Keratinocyte (primary cell): Measurements from ENCODE around the gene ACOXL. TPM values are rescaled to one million over a fixed set of nuclear protein-coding genes. Genes with fewer than 3 reads are reported as not detected.
"Not testable (repeated sequence)": the region's sequence is repeated elsewhere in the genome, so short reads cannot be mapped to it uniquely, and the experiment has no call there.

Source experiments
- DNase-seq: peaks from one replicate; pipeline ENCODE4 v3.0.0-alpha.2; 2011; ENCODE audit warnings: low read depth, missing footprints, low spot score
- FAIRE-seq: peaks from 2 replicates; lab custom pipeline; 2011; peaks lifted over from hg19 to GRCh38; lab: Jason Lieb, UNC
- H2AFZ ChIP-seq: 2 replicates; pipeline ENCODE4 v1.6.0; 2012; ENCODE audit warnings: low read length, control low read depth, inconsistent platforms; ENCODE audit not compliant: control insufficient read depth
- H3K27ac ChIP-seq: 2 replicates; pipeline ENCODE4 v1.5.1; 2011; ENCODE audit warnings: low read length; ENCODE audit not compliant: control insufficient read depth, insufficient read depth
- H3K27me3 ChIP-seq: 3 replicates; pipeline ENCODE4 v1.6.0; 2011; ENCODE audit warnings: low read length; ENCODE audit not compliant: control insufficient read depth, insufficient read depth; ENCODE audit errors: extremely low read depth
- H3K36me3 ChIP-seq, 2 experiments: 2 replicates in 1 of 2; 3 replicates in 1 of 2; pipeline ENCODE4 v1.5.1; 2011; ENCODE audit warnings: low read length in 2 of 2, mild to moderate bottlenecking in 1 of 2; ENCODE audit not compliant: control insufficient read depth in 2 of 2, insufficient read depth in 2 of 2; ENCODE audit errors: extremely low read depth in 1 of 2
- H3K4me1 ChIP-seq: 3 replicates; pipeline ENCODE4 v1.5.1; 2011; ENCODE audit warnings: low read length; ENCODE audit not compliant: control insufficient read depth, insufficient read depth; ENCODE audit errors: extremely low read depth
- H3K4me2 ChIP-seq: 3 replicates; pipeline ENCODE4 v1.6.0; 2011; ENCODE audit warnings: low read depth, low read length; ENCODE audit not compliant: control insufficient read depth, insufficient read depth; ENCODE audit errors: extremely low read depth
- H3K4me3 ChIP-seq, 3 experiments: fragments of 200-600 bp in 1 of 3; sonication (generic) in 1 of 3; 2 replicates in 2 of 3; 3 replicates in 1 of 3; pipeline ENCODE4 v1.5.1; 2011 to 2016; ENCODE audit warnings: low read length in 3 of 3, mild to moderate bottlenecking in 3 of 3, control low read depth in 2 of 3, inconsistent platforms in 1 of 3, low read depth in 1 of 3, mixed read lengths in 1 of 3, mixed run types in 1 of 3, moderate library complexity in 1 of 3; ENCODE audit not compliant: control insufficient read depth in 2 of 3, insufficient read depth in 2 of 3; ENCODE audit errors: extremely low read depth in 1 of 3
- H3K79me2 ChIP-seq: 2 replicates; pipeline ENCODE4 v1.6.0; 2012; ENCODE audit warnings: low read length; ENCODE audit not compliant: control insufficient read depth, insufficient read depth
- H3K9ac ChIP-seq: 3 replicates; pipeline ENCODE4 v1.6.0; 2011; ENCODE audit warnings: low read length; ENCODE audit not compliant: control insufficient read depth, insufficient read depth; ENCODE audit errors: extremely low read depth
- H3K9me1 ChIP-seq: 3 replicates; pipeline ENCODE4 v1.6.0; 2011; ENCODE audit warnings: low read length; ENCODE audit not compliant: control insufficient read depth, insufficient read depth; ENCODE audit errors: extremely low read depth
- H3K9me3 ChIP-seq: 2 replicates; pipeline ENCODE4 v1.5.1; 2012; ENCODE audit warnings: low read depth, low read length; ENCODE audit not compliant: control insufficient read depth
- H4K20me1 ChIP-seq: 3 replicates; pipeline ENCODE4 v1.6.0; 2011; ENCODE audit warnings: low read length; ENCODE audit not compliant: control insufficient read depth, insufficient read depth; ENCODE audit errors: extremely low read depth
- EZH2 ChIP-seq: IDR thresholded peaks from one replicate; pipeline ENCODE4 v1.6.1; 2012; ENCODE audit warnings: inconsistent platforms, mild to moderate bottlenecking, low read length, moderate library complexity
- dilution Hi-C: fragments of 300-500 bp; cut with MboI; formaldehyde crosslinking; loops from one replicate; pipeline ENCODE4 v1.7.0; 2020; ENCODE audit warnings: low sequenced_read_pairs; ENCODE audit not compliant: extremely low pct_ligation_motif_present
- polyA plus RNA-seq, 5 experiments: library from polyadenylated mRNA; depleted of rRNA in 3 of 5; stranded (reverse) in 3 of 5; stranded (forward) in 1 of 5; unstranded in 1 of 5; fragments of >200 nt; gene quantifications; 1 replicate in 1 of 5; 2 replicates in 3 of 5; 3 replicates in 1 of 5; pipeline versions ENCODE4 v1.2.1 to v1.2.3, GENCODE V29; 2011 to 2012; ENCODE audit warnings: missing spikeins in 2 of 5, low read depth in 1 of 5, low replicate concordance in 1 of 5
- TF ChIP-seq, protein P1 (sequence below), 3 experiments: IDR thresholded peaks in 1 of 3; conservative IDR thresholded peaks in 1 of 3; optimal IDR thresholded peaks in 1 of 3; 2 replicates in 2 of 3; 3 replicates in 1 of 3; pipeline versions ENCODE3 to v1.5.1; 2011; ENCODE audit warnings: low read length in 3 of 3, mild to moderate bottlenecking in 3 of 3, moderate library complexity in 2 of 3, control low read depth in 1 of 3, inconsistent platforms in 1 of 3; ENCODE audit not compliant: insufficient read depth in 2 of 3; ENCODE audit errors: extremely low read depth in 1 of 3

Gene ACOXL
- polyA plus RNA-seq, 1 donor (not counting 4 experiments of a cell fraction or from before 2014, with no cell fraction given) = 0.04 TPM

GRCh38 chr2:110960954-110961353, 228.6 kb downstream of the ACOXL start:
- Histone ChIP-seq H3K4me3 (no peak overlapping the region), H3K9me1 (no peaks in the 10 kb centered on the region), H3K4me1 (no peaks in the 10 kb centered on the region), H3K9me3 (no peaks in the 10 kb centered on the region), H3K4me2 (no peak overlapping the region), H3K27ac (no peak overlapping the region), H3K79me2 (no peaks in the 10 kb centered on the region), H4K20me1 (no peaks in the 10 kb centered on the region), H3K27me3 (peaks cover 18% of the 10 kb centered on the region), H3K36me3 (no peaks in the 10 kb centered on the region), H2AFZ (no peak overlapping the region), H3K9ac (no peak overlapping the region)
- dilution Hi-C loops = no loop called here
- DNase-seq (no peak), FAIRE-seq (no peak)
- TF ChIP-seq, protein P1, sequence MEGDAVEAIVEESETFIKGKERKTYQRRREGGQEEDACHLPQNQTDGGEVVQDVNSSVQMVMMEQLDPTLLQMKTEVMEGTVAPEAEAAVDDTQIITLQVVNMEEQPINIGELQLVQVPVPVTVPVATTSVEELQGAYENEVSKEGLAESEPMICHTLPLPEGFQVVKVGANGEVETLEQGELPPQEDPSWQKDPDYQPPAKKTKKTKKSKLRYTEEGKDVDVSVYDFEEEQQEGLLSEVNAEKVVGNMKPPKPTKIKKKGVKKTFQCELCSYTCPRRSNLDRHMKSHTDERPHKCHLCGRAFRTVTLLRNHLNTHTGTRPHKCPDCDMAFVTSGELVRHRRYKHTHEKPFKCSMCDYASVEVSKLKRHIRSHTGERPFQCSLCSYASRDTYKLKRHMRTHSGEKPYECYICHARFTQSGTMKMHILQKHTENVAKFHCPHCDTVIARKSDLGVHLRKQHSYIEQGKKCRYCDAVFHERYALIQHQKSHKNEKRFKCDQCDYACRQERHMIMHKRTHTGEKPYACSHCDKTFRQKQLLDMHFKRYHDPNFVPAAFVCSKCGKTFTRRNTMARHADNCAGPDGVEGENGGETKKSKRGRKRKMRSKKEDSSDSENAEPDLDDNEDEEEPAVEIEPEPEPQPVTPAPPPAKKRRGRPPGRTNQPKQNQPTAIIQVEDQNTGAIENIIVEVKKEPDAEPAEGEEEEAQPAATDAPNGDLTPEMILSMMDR (optimal IDR thresholded peaks at IDR 0.05 in 1 of 3, IDR thresholded peaks at IDR 0.05 in 1 of 3, conservative IDR thresholded peaks at IDR 0.05 in 1 of 3; ENCODE audit: extremely low read depth in 1 of 3, insufficient read depth in 2 of 3, low read length in 3 of 3) = no peak
- TF ChIP-seq EZH2 = no peak

- H3K9ac ChIP-seq, H3K9me3 ChIP-seq, dilution Hi-C loops, H3K79me2 ChIP-seq, H2AFZ ChIP-seq, H3K4me2 ChIP-seq, H3K9me1 ChIP-seq, DNase-seq, H3K27ac ChIP-seq, H3K4me1 ChIP-seq, H4K20me1 ChIP-seq, H3K4me3 ChIP-seq, FAIRE-seq, H3K36me3 ChIP-seq: not testable (repeated sequence)
- peaks cover 22% of the 10 kb centered on the region for H3K27me3 ChIP-seq
Observed at GRCh38 chr2:110961643-110962042, 229.3 kb downstream of the ACOXL start.

DNA sequence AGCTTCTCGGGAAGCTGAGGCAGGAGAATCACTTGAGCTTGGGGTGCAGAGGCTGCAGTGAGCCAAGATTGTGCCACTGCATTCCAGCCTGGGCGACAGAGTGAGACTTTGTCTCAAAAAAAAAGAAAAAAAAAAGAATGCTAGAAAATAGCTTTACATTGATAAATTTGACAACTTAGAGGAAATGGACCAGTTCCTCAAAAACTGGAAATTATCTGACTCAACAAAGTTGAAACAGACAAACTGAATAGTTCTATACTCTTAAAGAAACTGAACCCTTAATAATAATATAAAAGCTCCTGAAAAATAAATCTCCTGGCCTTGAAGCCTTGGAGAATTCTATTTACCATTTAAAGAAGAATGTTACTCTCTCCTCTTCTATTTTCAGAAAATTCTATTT, 237.3 kb downstream of the ACOXL start:
- Histone ChIP-seq H3K4me3 (no peak overlapping the region), H3K4me2 (no peak overlapping the region), H2AFZ (no peak overlapping the region), H4K20me1 (no peaks in the 10 kb centered on the region), H3K36me3 (no peaks in the 10 kb centered on the region), H3K27ac (no peak overlapping the region), H3K79me2 (no peaks in the 10 kb centered on the region), H3K9ac (no peak overlapping the region), H3K4me1 (no peaks in the 10 kb centered on the region), H3K27me3 (peaks cover 13% of the 10 kb centered on the region), H3K9me3 (no peaks in the 10 kb centered on the region), H3K9me1 (no peaks in the 10 kb centered on the region)
- TF ChIP-seq, protein P1 (optimal IDR thresholded peaks at IDR 0.05 in 1 of 3, IDR thresholded peaks at IDR 0.05 in 1 of 3, conservative IDR thresholded peaks at IDR 0.05 in 1 of 3; ENCODE audit: extremely low read depth in 1 of 3, insufficient read depth in 2 of 3, low read length in 3 of 3) = no peak
- TF ChIP-seq EZH2 = no peak
- dilution Hi-C loops = no loop called here
- DNase-seq (no peak), FAIRE-seq (no peak)
